Stimulated activated CD8-positive, alpha-beta memory T cell treated with anti-CD3 and anti-CD28 coated beads, Interleukin-12 subunit alpha, Interleukin-12 subunit beta, amount 100 ng/mL, for 1 hour (primary cell): ENCODE results near the gene JMY.
"Not testable (repeated sequence)": the region's sequence is repeated elsewhere in the genome, so short reads cannot be mapped to it uniquely, and the experiment has no call there.

Experiments
- DNase-seq: peaks from one replicate; pipeline ENCODE4 v3.0.0-alpha.2; 2020; ENCODE audit warnings: low read depth

JMY gene

GRCh38 chr5:79236970-79237739 lies 1.2 kb downstream of the JMY start:
- DNase-seq = no peak

- no peak for DNase-seq
Measured at GRCh38 chr5:79237740-79238560, 2.0 kb downstream of the JMY start.

GRCh38 chr5:79240561-79240960 lies 4.6 kb downstream of the JMY start:
- DNase-seq = no peak

GRCh38 chr5:79241535-79241979 lies 5.6 kb downstream of the JMY start:
- DNase-seq = no peak

- DNase-seq = no peak
Measured at GRCh38 chr5:79242242-79243039, 6.5 kb downstream of the JMY start.

GRCh38 chr5:79243224-79243623 lies 7.3 kb downstream of the JMY start:
- DNase-seq = no peak

GRCh38 chr5:79254067-79254466 lies 18.1 kb downstream of the JMY start:
- DNase-seq = not testable (repeated sequence)

- DNase-seq = no peak
Measured at GRCh38 chr5:79255786-79256557, 20.0 kb downstream of the JMY start.

GRCh38 chr5:79256563-79256962 lies 20.6 kb downstream of the JMY start:
- DNase-seq = no peak

GRCh38 chr5:79257314-79257713 lies 21.4 kb downstream of the JMY start:
- DNase-seq = no peak

- no peak for DNase-seq
Measured at GRCh38 chr5:79258801-79259200, 22.9 kb downstream of the JMY start.

GRCh38 chr5:79259383-79259782 lies 23.5 kb downstream of the JMY start:
- DNase-seq = no peak

GRCh38 chr5:79259810-79260209 lies 23.9 kb downstream of the JMY start:
- DNase-seq = no peak

GRCh38 chr5:79261897-79262296 lies 26.0 kb downstream of the JMY start:
- no peak for DNase-seq

- no peak for DNase-seq
Measured at GRCh38 chr5:79263290-79263689, 27.4 kb downstream of the JMY start.

GRCh38 chr5:79267180-79267579 lies 31.2 kb downstream of the JMY start:
- DNase-seq = no peak

GRCh38 chr5:79269733-79270166 lies 33.8 kb downstream of the JMY start:
- no peak for DNase-seq

GRCh38 chr5:79273341-79273740 lies 37.4 kb downstream of the JMY start:
- DNase-seq = no peak

GRCh38 chr5:79284846-79285245 lies 48.9 kb downstream of the JMY start:
- DNase-seq = no peak

GRCh38 chr5:79285285-79285684 lies 49.4 kb downstream of the JMY start:
- DNase-seq = no peak

GRCh38 chr5:79285833-79286232 lies 49.9 kb downstream of the JMY start:
- DNase-seq = no peak

- no peak for DNase-seq
Measured at GRCh38 chr5:79287380-79287779, 51.4 kb downstream of the JMY start.
